ENCODE data around the gene OR5K4. TPM values are rescaled to one million over a fixed set of nuclear protein-coding genes. Genes with fewer than 3 reads are reported as not detected.

Gene OR5K4
- total and polyA plus RNA-seq, 10 of the 15 experiments (the other 5 are each of a cell fraction or from before 2014, with no cell fraction given): 2.1 TPM; not detected in 9

DNA sequence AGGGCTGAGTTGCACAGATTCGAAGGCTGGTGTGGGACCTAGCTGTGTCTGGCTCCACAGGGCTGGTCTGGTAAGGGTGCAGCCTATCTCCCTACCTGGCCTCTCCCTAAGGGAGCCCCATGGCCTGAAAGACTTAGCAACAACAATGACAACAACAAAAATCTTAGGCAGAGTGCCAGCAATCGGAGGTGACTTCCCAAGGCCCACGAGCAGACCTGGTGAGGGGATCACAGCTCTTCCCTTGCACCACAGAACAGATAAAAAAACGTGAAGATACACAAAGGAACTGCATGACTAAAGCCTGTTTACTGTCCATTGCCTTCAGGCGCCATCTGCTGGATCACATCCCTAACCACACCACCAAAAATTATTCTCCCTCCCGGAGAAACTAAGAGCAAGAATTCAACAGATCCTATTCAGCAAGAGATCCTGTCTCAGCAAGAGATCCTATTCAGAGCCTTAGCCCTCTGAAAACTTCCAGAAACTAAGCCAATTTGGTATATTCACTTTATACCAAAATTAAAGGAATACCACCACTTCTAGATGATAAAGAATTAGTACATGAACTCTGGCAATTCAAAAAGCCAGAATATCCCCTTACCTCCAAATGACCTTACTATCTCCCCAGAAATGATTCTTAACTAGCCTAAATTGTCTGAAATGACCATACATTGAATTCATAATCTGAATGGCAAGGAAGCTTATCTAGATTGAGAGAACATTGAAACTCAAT is 24.1 kb upstream of the OR5K4 start (continued):
- TF ChIP-seq, protein P1, sequence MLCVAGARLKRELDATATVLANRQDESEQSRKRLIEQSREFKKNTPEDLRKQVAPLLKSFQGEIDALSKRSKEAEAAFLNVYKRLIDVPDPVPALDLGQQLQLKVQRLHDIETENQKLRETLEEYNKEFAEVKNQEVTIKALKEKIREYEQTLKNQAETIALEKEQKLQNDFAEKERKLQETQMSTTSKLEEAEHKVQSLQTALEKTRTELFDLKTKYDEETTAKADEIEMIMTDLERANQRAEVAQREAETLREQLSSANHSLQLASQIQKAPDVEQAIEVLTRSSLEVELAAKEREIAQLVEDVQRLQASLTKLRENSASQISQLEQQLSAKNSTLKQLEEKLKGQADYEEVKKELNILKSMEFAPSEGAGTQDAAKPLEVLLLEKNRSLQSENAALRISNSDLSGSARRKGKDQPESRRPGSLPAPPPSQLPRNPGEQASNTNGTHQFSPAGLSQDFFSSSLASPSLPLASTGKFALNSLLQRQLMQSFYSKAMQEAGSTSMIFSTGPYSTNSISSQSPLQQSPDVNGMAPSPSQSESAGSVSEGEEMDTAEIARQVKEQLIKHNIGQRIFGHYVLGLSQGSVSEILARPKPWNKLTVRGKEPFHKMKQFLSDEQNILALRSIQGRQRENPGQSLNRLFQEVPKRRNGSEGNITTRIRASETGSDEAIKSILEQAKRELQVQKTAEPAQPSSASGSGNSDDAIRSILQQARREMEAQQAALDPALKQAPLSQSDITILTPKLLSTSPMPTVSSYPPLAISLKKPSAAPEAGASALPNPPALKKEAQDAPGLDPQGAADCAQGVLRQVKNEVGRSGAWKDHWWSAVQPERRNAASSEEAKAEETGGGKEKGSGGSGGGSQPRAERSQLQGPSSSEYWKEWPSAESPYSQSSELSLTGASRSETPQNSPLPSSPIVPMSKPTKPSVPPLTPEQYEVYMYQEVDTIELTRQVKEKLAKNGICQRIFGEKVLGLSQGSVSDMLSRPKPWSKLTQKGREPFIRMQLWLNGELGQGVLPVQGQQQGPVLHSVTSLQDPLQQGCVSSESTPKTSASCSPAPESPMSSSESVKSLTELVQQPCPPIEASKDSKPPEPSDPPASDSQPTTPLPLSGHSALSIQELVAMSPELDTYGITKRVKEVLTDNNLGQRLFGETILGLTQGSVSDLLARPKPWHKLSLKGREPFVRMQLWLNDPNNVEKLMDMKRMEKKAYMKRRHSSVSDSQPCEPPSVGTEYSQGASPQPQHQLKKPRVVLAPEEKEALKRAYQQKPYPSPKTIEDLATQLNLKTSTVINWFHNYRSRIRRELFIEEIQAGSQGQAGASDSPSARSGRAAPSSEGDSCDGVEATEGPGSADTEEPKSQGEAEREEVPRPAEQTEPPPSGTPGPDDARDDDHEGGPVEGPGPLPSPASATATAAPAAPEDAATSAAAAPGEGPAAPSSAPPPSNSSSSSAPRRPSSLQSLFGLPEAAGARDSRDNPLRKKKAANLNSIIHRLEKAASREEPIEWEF (IDR thresholded peaks at IDR 0.05; ENCODE audit: insufficient replicate concordance, low read depth, low read length): no peak
- TF ChIP-seq SPI1 (IDR thresholded peaks at IDR 0.05; ENCODE audit: borderline replicate concordance, insufficient read depth, low read depth, low read length): peak; percentile 5; the same call in 1 of the 2 replicates
- TF ChIP-seq CBFB (IDR thresholded peaks at IDR 0.05; ENCODE audit: low read depth): 0 out of 2 replicates have a peak, but pooled peaks have one; percentile 32
- TF ChIP-seq RUNX3 (IDR thresholded peaks at IDR 0.05; ENCODE audit: low read length): peak; percentile 84

DNA sequence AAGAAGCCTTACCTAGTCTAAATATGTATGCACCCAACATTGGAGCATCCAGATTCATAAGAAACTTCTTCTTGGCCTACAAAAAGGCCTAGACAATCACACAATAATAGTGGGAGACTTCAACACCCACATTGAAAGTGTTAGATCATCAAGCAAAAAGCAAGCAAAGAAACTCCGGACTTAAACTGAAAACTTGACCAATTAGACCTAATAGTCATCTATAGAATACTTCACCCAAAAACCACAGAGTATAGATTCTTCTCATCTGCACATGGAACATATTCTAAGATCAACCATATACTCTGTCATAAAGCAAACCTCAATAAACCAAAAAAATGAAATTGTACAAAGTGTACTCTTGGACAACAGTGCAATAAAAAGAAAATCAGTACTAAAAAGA is 22.3 kb upstream of the OR5K4 start:
- Histone ChIP-seq H3K36me3 (ENCODE audit: control insufficient read depth in 2 of 2, insufficient read depth in 2 of 2, low read length in 1 of 2) (no peaks in the 10 kb centered on the region), H3K27me3 (replicated peaks in 1 of 2; ENCODE audit: control insufficient read depth in 2 of 2, insufficient read depth in 2 of 2, low read length in 1 of 2) (no peaks in the 10 kb centered on the region), H3K9me3 (replicated peaks; ENCODE audit: control insufficient read depth, insufficient read depth, low read length) (no peaks in the 10 kb centered on the region), H2AFZ (ENCODE audit: control insufficient read depth, low read depth, low read length) (no peak overlapping the region), H3K4me1 (ENCODE audit: control insufficient read depth, insufficient read depth, low read length) (peaks cover 5% of the 10 kb centered on the region), H3K4me3 (no peak overlapping the region), H4K20me1 (ENCODE audit: control insufficient read depth, insufficient read depth) (no peaks in the 10 kb centered on the region), H3K27ac (ENCODE audit: control insufficient read depth, insufficient read depth) (no peak overlapping the region), H3K79me2 (ENCODE audit: control insufficient read depth, insufficient read depth, low read length) (no peaks in the 10 kb centered on the region), H3K9ac (ENCODE audit: control insufficient read depth, insufficient read depth, low read length) (no peak overlapping the region), H3K4me2 (ENCODE audit: control insufficient read depth, insufficient read depth) (no peak overlapping the region)
- ChIA-PET POLR2A (no interaction called here), SMC1A (ENCODE audit: uncharacterized antibody, unreplicated experiment) (interaction anchor here (2.4 to 3.6 kb wide), 3 partner anchors 90 to 146 kb away, joined by 9 to 24 read pairs (median 13); no protein-coding TSS in a partner anchor), CTCF (interaction anchor here (0.9 to 4.0 kb wide), 4 partner anchors 11 to 291 kb away, joined by 3 to 112 read pairs (median 42); no protein-coding TSS in a partner anchor), RAD21 (ENCODE audit: unreplicated experiment) (interaction anchor here (1.7 to 3.8 kb wide), 2 partner anchors 143 to 294 kb away, joined by 12 to 28 read pairs; no protein-coding TSS in a partner anchor)
- WGBS (ENCODE audit: insufficient coverage, insufficient replicate concordance, low lambda C conversion rate, missing lambda C conversion rate): 5% methylated on average over 1 of the region's 1 CpG
- in situ Hi-C loops (cut with MboI): loop anchor here (10.0 to 25.0 kb wide), 2 partner anchors 481 to 537 kb away; no protein-coding TSS in a partner anchor
- no peak for DNase-seq (ENCODE audit: low read depth, low spot score)
- peak; percentile 66 for ATAC-seq
- intact Hi-C loops (cut with micrococcal nuclease; ENCODE audit: unreplicated experiment): loop anchor here (5.0 to 10.0 kb wide), 2 partner anchors 241 to 537 kb away; no protein-coding TSS in a partner anchor
- FAIRE-seq: no peak
- no TSS peak for BruUV-seq (replicated peaks)
- TF ChIP-seq TCF7 (IDR thresholded peaks at IDR 0.05; ENCODE audit: borderline replicate concordance) (0 out of 2 replicates have a peak, but pooled peaks have one; percentile 26), IRF4 (IDR thresholded peaks at IDR 0.05; ENCODE audit: low read depth, low read length) (0 out of 2 replicates have a peak, but pooled peaks have one; percentile 18), SMC3 (IDR thresholded peaks at IDR 0.05; ENCODE audit: borderline replicate concordance, low read length) (no peak), BCL11A (IDR thresholded peaks at IDR 0.05; ENCODE audit: low read depth, low read length) (peak; percentile 70; the same call in 1 of the 2 replicates)
- TF ChIP-seq, protein P2, sequence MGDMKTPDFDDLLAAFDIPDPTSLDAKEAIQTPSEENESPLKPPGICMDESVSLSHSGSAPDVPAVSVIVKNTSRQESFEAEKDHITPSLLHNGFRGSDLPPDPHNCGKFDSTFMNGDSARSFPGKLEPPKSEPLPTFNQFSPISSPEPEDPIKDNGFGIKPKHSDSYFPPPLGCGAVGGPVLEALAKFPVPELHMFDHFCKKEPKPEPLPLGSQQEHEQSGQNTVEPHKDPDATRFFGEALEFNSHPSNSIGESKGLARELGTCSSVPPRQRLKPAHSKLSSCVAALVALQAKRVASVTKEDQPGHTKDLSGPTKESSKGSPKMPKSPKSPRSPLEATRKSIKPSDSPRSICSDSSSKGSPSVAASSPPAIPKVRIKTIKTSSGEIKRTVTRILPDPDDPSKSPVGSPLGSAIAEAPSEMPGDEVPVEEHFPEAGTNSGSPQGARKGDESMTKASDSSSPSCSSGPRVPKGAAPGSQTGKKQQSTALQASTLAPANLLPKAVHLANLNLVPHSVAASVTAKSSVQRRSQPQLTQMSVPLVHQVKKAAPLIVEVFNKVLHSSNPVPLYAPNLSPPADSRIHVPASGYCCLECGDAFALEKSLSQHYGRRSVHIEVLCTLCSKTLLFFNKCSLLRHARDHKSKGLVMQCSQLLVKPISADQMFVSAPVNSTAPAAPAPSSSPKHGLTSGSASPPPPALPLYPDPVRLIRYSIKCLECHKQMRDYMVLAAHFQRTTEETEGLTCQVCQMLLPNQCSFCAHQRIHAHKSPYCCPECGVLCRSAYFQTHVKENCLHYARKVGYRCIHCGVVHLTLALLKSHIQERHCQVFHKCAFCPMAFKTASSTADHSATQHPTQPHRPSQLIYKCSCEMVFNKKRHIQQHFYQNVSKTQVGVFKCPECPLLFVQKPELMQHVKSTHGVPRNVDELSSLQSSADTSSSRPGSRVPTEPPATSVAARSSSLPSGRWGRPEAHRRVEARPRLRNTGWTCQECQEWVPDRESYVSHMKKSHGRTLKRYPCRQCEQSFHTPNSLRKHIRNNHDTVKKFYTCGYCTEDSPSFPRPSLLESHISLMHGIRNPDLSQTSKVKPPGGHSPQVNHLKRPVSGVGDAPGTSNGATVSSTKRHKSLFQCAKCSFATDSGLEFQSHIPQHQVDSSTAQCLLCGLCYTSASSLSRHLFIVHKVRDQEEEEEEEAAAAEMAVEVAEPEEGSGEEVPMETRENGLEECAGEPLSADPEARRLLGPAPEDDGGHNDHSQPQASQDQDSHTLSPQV (IDR thresholded peaks at IDR 0.05): no peak
- TF ChIP-seq, protein P3, sequence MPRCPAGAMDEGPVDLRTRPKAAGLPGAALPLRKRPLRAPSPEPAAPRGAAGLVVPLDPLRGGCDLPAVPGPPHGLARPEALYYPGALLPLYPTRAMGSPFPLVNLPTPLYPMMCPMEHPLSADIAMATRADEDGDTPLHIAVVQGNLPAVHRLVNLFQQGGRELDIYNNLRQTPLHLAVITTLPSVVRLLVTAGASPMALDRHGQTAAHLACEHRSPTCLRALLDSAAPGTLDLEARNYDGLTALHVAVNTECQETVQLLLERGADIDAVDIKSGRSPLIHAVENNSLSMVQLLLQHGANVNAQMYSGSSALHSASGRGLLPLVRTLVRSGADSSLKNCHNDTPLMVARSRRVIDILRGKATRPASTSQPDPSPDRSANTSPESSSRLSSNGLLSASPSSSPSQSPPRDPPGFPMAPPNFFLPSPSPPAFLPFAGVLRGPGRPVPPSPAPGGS (IDR thresholded peaks at IDR 0.05; ENCODE audit: borderline replicate concordance, insufficient read depth, low read depth, low read length, poor library complexity, severe bottlenecking): no peak

All from GM12878 (cell line).